GM10248 (cell line): ENCODE data around the gene JAKMIP1.

Source experiments
- CTCF ChIA-PET: fragments of 300-600 bp; sonication (Branson Sonifier 250); formaldehyde crosslinking; extraction: SDS; loops from one replicate; lab custom pipeline; 2021; ENCODE audit warnings: antibody characterized with exemption; lab: Yijun Ruan, JAX
- POLR2A ChIA-PET: fragments of 350-650 bp; sonication (Branson Sonifier 250); formaldehyde crosslinking; extraction: SDS; loops from one replicate; lab custom pipeline; 2020; ENCODE audit warnings: antibody characterized with exemption; lab: Yijun Ruan, JAX
- DNase-seq: peaks from one replicate; pipeline ENCODE4 v3.0.0; 2012; ENCODE audit errors: extremely low spot score
- CTCF ChIP-seq: IDR thresholded peaks from 2 replicates; pipeline ENCODE4 v1.5.1; 2012; ENCODE audit warnings: mild to moderate bottlenecking, low read depth; ENCODE audit errors: extremely low read depth, missing control alignments, control extremely low read depth

The JAKMIP1 gene

GRCh38 chr4:6193399-6193798, 7.0 kb downstream of the JAKMIP1 start:
- ChIA-PET POLR2A (no interaction called here), CTCF (interaction anchor here (4.1 kb wide), 1 partner anchor 12 kb away, joined by 20 read pairs; no protein-coding TSS in a partner anchor)
- no peak for DNase-seq
- TF ChIP-seq CTCF = no peak

- no peak for DNase-seq
- ChIA-PET CTCF (interaction anchor here (1.1 to 4.1 kb wide), 4 partner anchors 11 to 50 kb away, joined by 3 to 20 read pairs (median 6); no protein-coding TSS in a partner anchor), POLR2A (no interaction called here)
- TF ChIP-seq CTCF = no peak
Measured at GRCh38 chr4:6192245-6192644, 8.1 kb downstream of the JAKMIP1 start.

GRCh38 chr4:6191448-6192130, 8.8 kb downstream of the JAKMIP1 start:
- peak; percentile 15 for TF ChIP-seq CTCF
- no peak for DNase-seq
- ChIA-PET POLR2A (interaction anchor here (1.0 kb wide), 1 partner anchor 9 kb away, joined by 4 read pairs; no protein-coding TSS in a partner anchor), CTCF (interaction anchor here (0.9 to 4.1 kb wide), 11 partner anchors 10 to 194 kb away, joined by 3 to 20 read pairs (median 3); no protein-coding TSS in a partner anchor)

GRCh38 chr4:6190486-6190885, 9.9 kb downstream of the JAKMIP1 start:
- ChIA-PET POLR2A (interaction anchor here (1.1 kb wide), 1 partner anchor 9 kb away, joined by 3 read pairs; no protein-coding TSS in a partner anchor), CTCF (interaction anchor here (0.9 to 4.1 kb wide), 7 partner anchors 9 to 193 kb away, joined by 3 to 20 read pairs (median 3); no protein-coding TSS in a partner anchor)
- TF ChIP-seq CTCF = no peak
- DNase-seq = no peak

GRCh38 chr4:6189511-6189910, 10.8 kb downstream of the JAKMIP1 start:
- TF ChIP-seq CTCF = no peak
- ChIA-PET POLR2A (no interaction called here), CTCF (interaction anchor here (1.0 to 4.1 kb wide), 2 partner anchors 8 to 191 kb away, joined by 3 to 20 read pairs; no protein-coding TSS in a partner anchor)
- DNase-seq = no peak

GRCh38 chr4:6188687-6189305, 11.6 kb downstream of the JAKMIP1 start:
- TF ChIP-seq CTCF = no peak
- ChIA-PET CTCF (no interaction called here), POLR2A (no interaction called here)
- DNase-seq = no peak
